ENCODE measurements around the gene F12.

- no peak for TF ChIP-seq SP1 (IDR thresholded peaks at IDR 0.05)
- TF ChIP-seq L3MBTL2 (conservative IDR thresholded peaks at IDR 0.05): no peak
- TF ChIP-seq ELF4 (IDR thresholded peaks at IDR 0.05): no peak
These were observed 20.8 kb downstream of the F12 start for GRCh38 chr5:177388521-177389052.
